Upper lobe of left lung (tissue), 4 donors: Measurements from ENCODE around the gene PKNOX2.

Source experiments
- CTCF ChIP-seq, 6 experiments: fragments of 450-650 bp in 4 of 6; fragments of 200-600 bp in 2 of 6; sonication (generic) in 2 of 6; IDR thresholded peaks; one replicate each; pipeline ENCODE4 v1.5.1; 2016 to 2019; ENCODE audit warnings: antibody characterized with exemption in 6 of 6
- EP300 ChIP-seq, 4 donors: sonication (generic); formaldehyde crosslinking; IDR thresholded peaks; one replicate each; pipeline ENCODE4 v1.5.1; 2017; ENCODE audit warnings: antibody characterized with exemption in 4 of 4, control low read depth in 2 of 4
- POLR2A ChIP-seq, 4 donors: fragments of 450-650 bp; IDR thresholded peaks; one replicate each; pipeline ENCODE4 v1.5.1; 2016 to 2017; ENCODE audit warnings: antibody characterized with exemption in 4 of 4, mild to moderate bottlenecking in 2 of 4
- POLR2AphosphoS5 ChIP-seq, 2 donors: sonication (generic); formaldehyde crosslinking; IDR thresholded peaks; one replicate each; pipeline ENCODE4 v1.5.1; 2017; ENCODE audit warnings: antibody characterized with exemption in 2 of 2

GRCh38 chr11:125164422-125165110 is at the start of gene PKNOX2:
- TF ChIP-seq CTCF (IDR thresholded peaks at IDR 0.05) (peak in 5 of 6 experiments; percentile 19 to 62 (median 42)), EP300 (IDR thresholded peaks at IDR 0.05) (no peak), POLR2AphosphoS5 (IDR thresholded peaks at IDR 0.05) (peak; percentile 5 to 59), POLR2A (IDR thresholded peaks at IDR 0.05) (peak in 2 of 4 donors; percentile 23 to 43)
